ENCODE data around the gene EXOSC7. TPM values are rescaled to one million over a fixed set of nuclear protein-coding genes. Genes with fewer than 3 reads are reported as not detected.

The EXOSC7 gene
- total RNA-seq, 4 donors from 2014 or later: 33.1 to 57.5 (median 56.3) TPM

- WGBS, 2 donors: 95 to 96% methylated on average over 4 of the region's 4 CpGs
- no peaks in the 10 kb centered on the region for H3K9me3 ChIP-seq
- peak overlapping the region; percentile 79 to 89 (median 79) for H3K27ac ChIP-seq
- H3K36me3 ChIP-seq: no peaks in the 10 kb centered on the region
- H3K4me3 ChIP-seq (replicated peaks in 1 of 3): no peak overlapping the region
- TF ChIP-seq CTCF (IDR thresholded peaks at IDR 0.05) (no peak), POLR2A (IDR thresholded peaks at IDR 0.05) (no peak)
- intact Hi-C loops (cut with DNase I): no loop called here
- H3K27me3 ChIP-seq: no peaks in the 10 kb centered on the region
- DNase-seq: no peak
- H3K4me1 ChIP-seq: peaks cover 25 to 35% of the 10 kb centered on the region in 2 donors
Measured at GRCh38 chr3:45012577-45012976, 36.5 kb downstream of the EXOSC7 start.

- H3K4me1 ChIP-seq: peaks cover 15 to 25% of the 10 kb centered on the region in 2 donors
- 79 to 89% methylated on average over 2 of the region's 2 CpGs for WGBS, 2 donors
- intact Hi-C loops (cut with DNase I): no loop called here
- H3K4me3 ChIP-seq (replicated peaks in 1 of 3): no peak overlapping the region
- H3K27ac ChIP-seq: no peak overlapping the region
- no peaks in the 10 kb centered on the region for H3K9me3 ChIP-seq
- no peak for DNase-seq
- no peaks in the 10 kb centered on the region for H3K27me3 ChIP-seq
- TF ChIP-seq CTCF (IDR thresholded peaks at IDR 0.05): no peak
- no peak for TF ChIP-seq POLR2A (IDR thresholded peaks at IDR 0.05)
- no peaks in the 10 kb centered on the region for H3K36me3 ChIP-seq
Measured at GRCh38 chr3:45016916-45017315, 40.9 kb downstream of the EXOSC7 start.

GRCh38 chr3:45017821-45018220 is 41.8 kb downstream of the EXOSC7 start:
- DNase-seq: no peak
- no peaks in the 10 kb centered on the region for H3K9me3 ChIP-seq
- peaks cover 6 to 16% of the 10 kb centered on the region in 2 donors for H3K4me1 ChIP-seq
- no peak for TF ChIP-seq POLR2A (IDR thresholded peaks at IDR 0.05)
- no peak for TF ChIP-seq CTCF (IDR thresholded peaks at IDR 0.05)
- H3K27me3 ChIP-seq: no peaks in the 10 kb centered on the region
- no peak overlapping the region for H3K4me3 ChIP-seq (replicated peaks in 1 of 3)
- 62 to 76% methylated on average over 5 of the region's 5 CpGs for WGBS, 2 donors
- intact Hi-C loops (cut with DNase I): no loop called here
- H3K36me3 ChIP-seq: no peaks in the 10 kb centered on the region
- no peak overlapping the region for H3K27ac ChIP-seq

GRCh38 chr3:45020534-45020933 is 44.5 kb downstream of the EXOSC7 start:
- Histone ChIP-seq H3K27me3 (no peaks in the 10 kb centered on the region), H3K4me1 (peaks cover 3 to 23% of the 10 kb centered on the region in 2 donors), H3K36me3 (no peaks in the 10 kb centered on the region), H3K9me3 (no peaks in the 10 kb centered on the region), H3K4me3 (replicated peaks in 1 of 3) (no peak overlapping the region), H3K27ac (no peak overlapping the region)
- DNase-seq: no peak
- intact Hi-C loops (cut with DNase I): no loop called here
- no peak for TF ChIP-seq CTCF (IDR thresholded peaks at IDR 0.05)
- TF ChIP-seq POLR2A (IDR thresholded peaks at IDR 0.05): no peak
- 82 to 83% methylated on average over 8 of the region's 8 CpGs for WGBS, 2 donors

- Histone ChIP-seq H3K4me3 (replicated peaks in 1 of 3) (no peak overlapping the region), H3K9me3 (no peaks in the 10 kb centered on the region), H3K27me3 (no peaks in the 10 kb centered on the region), H3K27ac (no peak overlapping the region), H3K36me3 (no peaks in the 10 kb centered on the region), H3K4me1 (peaks cover 6 to 34% of the 10 kb centered on the region in 2 donors)
- intact Hi-C loops (cut with DNase I): no loop called here
- no peak for DNase-seq
- no peak for TF ChIP-seq POLR2A (IDR thresholded peaks at IDR 0.05)
- no peak for TF ChIP-seq CTCF (IDR thresholded peaks at IDR 0.05)
- WGBS, 2 donors: 59 to 62% methylated on average over 12 of the region's 12 CpGs
Measured at GRCh38 chr3:45021524-45022297, 45.7 kb downstream of the EXOSC7 start.

Measured in thyroid gland (tissue), 4 donors.